ENCODE measurements around the gene EPB41L1.

The EPB41L1 gene

DNA sequence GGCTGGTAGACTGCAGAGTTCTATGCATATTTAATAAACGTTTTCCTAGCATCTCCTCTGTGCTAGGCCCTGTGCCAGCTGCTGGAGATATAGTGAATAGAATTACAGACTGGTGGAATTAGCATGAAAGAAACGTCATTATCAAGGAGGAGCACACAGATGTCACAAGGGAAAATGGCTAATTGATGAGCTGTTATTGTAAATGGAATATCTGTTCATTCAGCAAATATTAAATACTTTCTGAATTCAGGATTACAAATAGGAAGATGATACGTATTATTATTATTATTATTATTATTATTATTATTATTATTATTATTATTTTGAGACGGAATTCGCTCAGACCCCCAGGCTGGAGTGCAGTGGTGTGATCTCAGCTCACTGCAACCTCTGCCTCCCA is 82.9 kb downstream of the EPB41L1 start:
- H3K27me3 ChIP-seq (ENCODE audit: insufficient read depth, low read length, poor library complexity): no peaks in the 10 kb centered on the region
- TF ChIP-seq, protein P1, sequence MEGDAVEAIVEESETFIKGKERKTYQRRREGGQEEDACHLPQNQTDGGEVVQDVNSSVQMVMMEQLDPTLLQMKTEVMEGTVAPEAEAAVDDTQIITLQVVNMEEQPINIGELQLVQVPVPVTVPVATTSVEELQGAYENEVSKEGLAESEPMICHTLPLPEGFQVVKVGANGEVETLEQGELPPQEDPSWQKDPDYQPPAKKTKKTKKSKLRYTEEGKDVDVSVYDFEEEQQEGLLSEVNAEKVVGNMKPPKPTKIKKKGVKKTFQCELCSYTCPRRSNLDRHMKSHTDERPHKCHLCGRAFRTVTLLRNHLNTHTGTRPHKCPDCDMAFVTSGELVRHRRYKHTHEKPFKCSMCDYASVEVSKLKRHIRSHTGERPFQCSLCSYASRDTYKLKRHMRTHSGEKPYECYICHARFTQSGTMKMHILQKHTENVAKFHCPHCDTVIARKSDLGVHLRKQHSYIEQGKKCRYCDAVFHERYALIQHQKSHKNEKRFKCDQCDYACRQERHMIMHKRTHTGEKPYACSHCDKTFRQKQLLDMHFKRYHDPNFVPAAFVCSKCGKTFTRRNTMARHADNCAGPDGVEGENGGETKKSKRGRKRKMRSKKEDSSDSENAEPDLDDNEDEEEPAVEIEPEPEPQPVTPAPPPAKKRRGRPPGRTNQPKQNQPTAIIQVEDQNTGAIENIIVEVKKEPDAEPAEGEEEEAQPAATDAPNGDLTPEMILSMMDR (IDR thresholded peaks at IDR 0.05; ENCODE audit: borderline replicate concordance, extremely low read depth, low read length, poor library complexity, severe bottlenecking): no peak
- TF ChIP-seq EZH2 (IDR thresholded peaks at IDR 0.05; ENCODE audit: borderline replicate concordance, low read depth, low read length, severe bottlenecking): no peak

DNA sequence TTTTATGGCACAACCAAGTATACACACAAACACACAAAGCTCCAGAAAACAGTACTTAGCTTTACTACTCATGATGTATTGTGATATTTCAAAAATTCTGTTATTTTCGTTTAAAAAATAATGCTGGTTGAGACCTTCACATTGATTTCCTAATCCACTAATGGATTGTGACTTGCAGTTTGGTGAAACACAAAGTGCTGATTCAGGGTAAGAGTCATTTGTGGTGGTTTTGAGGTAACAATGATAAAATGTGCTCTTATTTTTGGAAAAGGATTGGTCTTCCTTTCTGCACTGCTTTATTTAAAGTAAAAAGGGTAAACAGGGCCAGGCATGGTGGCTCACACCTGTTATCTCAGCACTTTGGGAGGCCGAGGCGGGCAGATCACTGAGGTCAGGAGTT is 83.6 kb downstream of the EPB41L1 start:
- Histone ChIP-seq H3K9me3 (ENCODE audit: insufficient read depth, low read length, severe bottlenecking) (no peaks in the 10 kb centered on the region), H3K4me1 (ENCODE audit: insufficient read depth, low read length) (peaks cover 40% of the 10 kb centered on the region), H3K4me2 (ENCODE audit: insufficient read depth, low read length) (peak overlapping the region; percentile 76), H3K27me3 (ENCODE audit: insufficient read depth, low read length, poor library complexity) (no peaks in the 10 kb centered on the region), H3K4me3 (ENCODE audit: low read depth in 1 of 2, low read length in 2 of 2) (peak overlapping the region in 1 of 2 experiments; percentile 37; a peak in 2 of 4 replicates), H4K20me1 (ENCODE audit: insufficient read depth, low read length) (peaks cover 31% of the 10 kb centered on the region), H2AFZ (ENCODE audit: low read depth, low read length) (no peak overlapping the region), H3K27ac (ENCODE audit: low read length) (no peak overlapping the region), H3K36me3 (ENCODE audit: insufficient read depth, low read length) (peaks cover 47% of the 10 kb centered on the region), H3K9ac (ENCODE audit: low read depth, low read length) (no peak overlapping the region), H3K79me2 (ENCODE audit: insufficient read depth, low read length) (peaks cover 70% of the 10 kb centered on the region)
- no peak for TF ChIP-seq EZH2 (IDR thresholded peaks at IDR 0.05; ENCODE audit: borderline replicate concordance, low read depth, low read length, severe bottlenecking)
- TF ChIP-seq, protein P1 (IDR thresholded peaks at IDR 0.05; ENCODE audit: borderline replicate concordance, extremely low read depth, low read length, poor library complexity, severe bottlenecking): no peak
- DNase-seq (no peak), ATAC-seq (ENCODE audit: insufficient read depth, low read depth) (no peak)

More for the DNA sequence above, 82.9 kb downstream of the EPB41L1 start:
- H3K4me3 ChIP-seq (ENCODE audit: low read depth in 1 of 2, low read length in 2 of 2): peak overlapping the region; percentile 48 to 74; a peak in 3 of 4 replicates
- peak overlapping the region; percentile 74 for H3K9ac ChIP-seq (ENCODE audit: low read depth, low read length)
- H2AFZ ChIP-seq (ENCODE audit: low read depth, low read length): no peak overlapping the region
- peaks cover 40% of the 10 kb centered on the region for H3K36me3 ChIP-seq (ENCODE audit: insufficient read depth, low read length)
- H3K4me2 ChIP-seq (ENCODE audit: insufficient read depth, low read length): peak overlapping the region; percentile 76
- H3K9me3 ChIP-seq (ENCODE audit: insufficient read depth, low read length, severe bottlenecking): no peaks in the 10 kb centered on the region
- peaks cover 27% of the 10 kb centered on the region for H4K20me1 ChIP-seq (ENCODE audit: insufficient read depth, low read length)
- peaks cover 40% of the 10 kb centered on the region for H3K4me1 ChIP-seq (ENCODE audit: insufficient read depth, low read length)
- peak overlapping the region; percentile 80 for H3K27ac ChIP-seq (ENCODE audit: low read length)
- DNase-seq (no peak), ATAC-seq (ENCODE audit: insufficient read depth, low read depth) (no peak)
- peaks cover 64% of the 10 kb centered on the region for H3K79me2 ChIP-seq (ENCODE audit: insufficient read depth, low read length)

DNA sequence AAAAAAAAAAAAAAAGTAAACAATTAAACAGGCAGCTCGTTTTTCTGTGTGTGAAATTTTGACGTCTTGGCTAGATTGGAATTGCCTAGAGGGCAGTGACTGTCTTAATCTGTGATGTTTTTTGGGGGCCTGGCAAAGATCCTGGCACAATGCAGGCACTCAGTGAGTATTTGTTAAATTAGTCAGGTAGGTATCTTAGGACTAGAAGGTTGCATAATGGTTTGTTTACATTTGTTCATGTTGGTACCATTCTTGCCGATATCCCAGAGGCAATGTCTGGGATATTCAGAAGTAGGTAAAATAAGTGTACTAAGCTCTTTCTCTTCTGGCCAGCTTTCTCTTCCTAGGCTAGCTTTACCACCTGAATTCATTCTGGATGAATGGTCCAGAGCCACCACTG is 84.2 kb downstream of the EPB41L1 start:
- Histone ChIP-seq H3K4me2 (ENCODE audit: insufficient read depth, low read length) (0 out of 2 replicates have a peak overlapping the region, but pooled peaks have one; percentile 76), H3K36me3 (ENCODE audit: insufficient read depth, low read length) (peaks cover 53% of the 10 kb centered on the region), H3K79me2 (ENCODE audit: insufficient read depth, low read length) (peaks cover 75% of the 10 kb centered on the region)

More for the DNA sequence above, 84.2 kb downstream of the EPB41L1 start:
- Histone ChIP-seq H3K9me3 (ENCODE audit: insufficient read depth, low read length, severe bottlenecking) (no peaks in the 10 kb centered on the region), H3K4me1 (ENCODE audit: insufficient read depth, low read length) (peaks cover 40% of the 10 kb centered on the region), H2AFZ (ENCODE audit: low read depth, low read length) (no peak overlapping the region), H4K20me1 (ENCODE audit: insufficient read depth, low read length) (peaks cover 36% of the 10 kb centered on the region), H3K4me3 (ENCODE audit: low read depth in 1 of 2, low read length in 2 of 2) (no peak overlapping the region), H3K27ac (ENCODE audit: low read length) (no peak overlapping the region), H3K27me3 (ENCODE audit: insufficient read depth, low read length, poor library complexity) (no peaks in the 10 kb centered on the region), H3K9ac (ENCODE audit: low read depth, low read length) (no peak overlapping the region)
- ATAC-seq (ENCODE audit: insufficient read depth, low read depth) (no peak), DNase-seq (no peak)
- TF ChIP-seq, protein P1 (IDR thresholded peaks at IDR 0.05; ENCODE audit: borderline replicate concordance, extremely low read depth, low read length, poor library complexity, severe bottlenecking): no peak
- no peak for TF ChIP-seq EZH2 (IDR thresholded peaks at IDR 0.05; ENCODE audit: borderline replicate concordance, low read depth, low read length, severe bottlenecking)

Measured in DND-41 (cell line).